MM.1S (cell line): ENCODE measurements around the gene CIBAR2.

Source experiments
- DNase-seq: peaks from one replicate; pipeline ENCODE4 v3.0.0-alpha.2; 2015
- H2AFZ ChIP-seq: fragments of 300-600 bp; sonication (generic); 2 replicates; pipeline ENCODE4 v1.6.0; 2016; ENCODE audit warnings: antibody characterized with exemption, low read length
- H3F3A ChIP-seq: fragments of 300-600 bp; sonication (generic); 2 replicates; pipeline ENCODE4 v1.6.1; 2016; ENCODE audit warnings: mild to moderate bottlenecking, antibody characterized with exemption, low read length, moderate library complexity, mixed read lengths; ENCODE audit not compliant: insufficient read depth
- H3K27ac ChIP-seq: fragments of 300-600 bp; sonication (generic); 2 replicates; pipeline ENCODE4 v1.5.1; 2016; ENCODE audit warnings: mild to moderate bottlenecking, low read length
- H3K27me3 ChIP-seq: fragments of 300-600 bp; sonication (generic); replicated peaks from 2 replicates; pipeline ENCODE4 v1.6.0; 2016; ENCODE audit warnings: low read length; ENCODE audit not compliant: insufficient read depth
- H3K36me3 ChIP-seq: fragments of 300-600 bp; sonication (generic); replicated peaks from 2 replicates; pipeline ENCODE4 v1.6.1; 2016; ENCODE audit warnings: mild to moderate bottlenecking, low read length, mixed read lengths; ENCODE audit not compliant: insufficient read depth
- H3K4me1 ChIP-seq: fragments of 300-600 bp; sonication (generic); 2 replicates; pipeline ENCODE4 v1.6.1; 2016; ENCODE audit warnings: low read length, mixed read lengths
- H3K4me2 ChIP-seq: fragments of 300-600 bp; sonication (generic); 2 replicates; pipeline ENCODE4 v1.6.0; 2016; ENCODE audit warnings: low read depth, low read length
- H3K4me3 ChIP-seq: fragments of 300-600 bp; sonication (generic); 2 replicates; pipeline ENCODE4 v1.5.1; 2016; ENCODE audit warnings: low read length, mixed read lengths
- H3K79me2 ChIP-seq: fragments of 300-600 bp; sonication (generic); 2 replicates; pipeline ENCODE4 v1.6.1; 2016; ENCODE audit warnings: mixed run types, low read length, mixed read lengths
- H3K9ac ChIP-seq: fragments of 300-600 bp; sonication (generic); 2 replicates; pipeline ENCODE4 v1.6.1; 2016; ENCODE audit warnings: low read length, mixed read lengths
- H3K9me2 ChIP-seq: fragments of 300-600 bp; sonication (generic); replicated peaks from 2 replicates; pipeline ENCODE4 v1.6.1; 2016; ENCODE audit warnings: mild to moderate bottlenecking, low read length, mixed read lengths; ENCODE audit not compliant: insufficient read depth
- H3K9me3 ChIP-seq: fragments of 300-600 bp; sonication (generic); replicated peaks from 2 replicates; pipeline ENCODE4 v1.6.1; 2016; ENCODE audit warnings: mild to moderate bottlenecking, low read length, mixed read lengths; ENCODE audit not compliant: insufficient read depth
- H4K20me1 ChIP-seq: fragments of 300-600 bp; sonication (generic); 2 replicates; pipeline ENCODE4 v1.6.1; 2016; ENCODE audit warnings: mild to moderate bottlenecking, low read length, moderate library complexity, mixed read lengths; ENCODE audit not compliant: insufficient read depth
- EZH2 ChIP-seq: fragments of 300-600 bp; sonication (generic); optimal IDR thresholded peaks from 2 replicates; pipeline ENCODE3; 2017; ENCODE audit warnings: low read depth, mild to moderate bottlenecking, antibody characterized with exemption, low read length, mixed read lengths
- EZH2phosphoT487 ChIP-seq: fragments of 300-600 bp; sonication (generic); IDR thresholded peaks from 2 replicates; pipeline ENCODE4 v1.6.1; 2018; ENCODE audit warnings: antibody characterized with exemption, low read length
- TF ChIP-seq, protein P1 (sequence below): fragments of 300-600 bp; sonication (generic); IDR thresholded peaks from 2 replicates; pipeline ENCODE4 v1.5.1; 2016; ENCODE audit warnings: antibody characterized with exemption, low read length, mixed read lengths

CIBAR2 gene

DNA sequence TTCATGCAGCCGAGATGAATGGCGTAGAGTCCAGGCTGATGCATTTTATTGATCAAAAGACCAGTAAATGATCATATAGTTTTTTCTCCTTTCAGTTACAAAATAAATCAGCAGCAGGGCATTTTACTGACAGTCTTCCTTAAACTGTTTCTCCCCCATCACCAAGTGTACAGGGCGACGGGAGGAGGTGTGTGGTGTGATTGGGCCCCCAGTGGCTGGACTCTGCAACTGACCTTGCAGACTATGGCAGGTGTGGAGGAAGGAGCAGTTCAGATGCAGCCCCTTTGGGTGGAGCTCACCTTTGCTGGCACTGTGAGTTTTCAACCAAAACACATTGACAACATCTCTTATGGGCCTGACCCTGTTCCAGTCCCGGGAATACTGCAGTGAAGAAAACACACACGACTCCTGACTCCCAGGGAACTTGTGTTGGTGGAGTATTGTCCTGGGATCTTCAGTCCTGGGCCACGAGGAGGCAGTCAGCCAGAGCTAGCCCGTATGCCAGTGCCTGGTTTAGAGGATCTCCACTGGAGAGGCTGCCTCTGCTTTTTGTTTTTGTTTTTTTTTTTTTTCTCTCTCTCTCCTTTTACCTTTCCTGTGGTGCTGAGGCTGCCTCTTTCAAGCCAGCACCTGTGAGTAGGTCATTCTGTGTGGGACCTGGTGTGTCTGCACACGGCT lies 54.9 kb downstream of the CIBAR2 start:
- H3K27me3 ChIP-seq: no peaks in the 10 kb centered on the region
- H3K79me2 ChIP-seq: no peaks in the 10 kb centered on the region
- H3K27ac ChIP-seq: no peak overlapping the region
- H4K20me1 ChIP-seq: no peaks in the 10 kb centered on the region
- H3K36me3 ChIP-seq: no peaks in the 10 kb centered on the region
- H3K9me3 ChIP-seq: no peaks in the 10 kb centered on the region
- no peak overlapping the region for H3K9ac ChIP-seq
- DNase-seq: no peak
- no peaks in the 10 kb centered on the region for H3F3A ChIP-seq
- no peaks in the 10 kb centered on the region for H3K9me2 ChIP-seq
- no peak for TF ChIP-seq EZH2phosphoT487
- TF ChIP-seq, protein P1, sequence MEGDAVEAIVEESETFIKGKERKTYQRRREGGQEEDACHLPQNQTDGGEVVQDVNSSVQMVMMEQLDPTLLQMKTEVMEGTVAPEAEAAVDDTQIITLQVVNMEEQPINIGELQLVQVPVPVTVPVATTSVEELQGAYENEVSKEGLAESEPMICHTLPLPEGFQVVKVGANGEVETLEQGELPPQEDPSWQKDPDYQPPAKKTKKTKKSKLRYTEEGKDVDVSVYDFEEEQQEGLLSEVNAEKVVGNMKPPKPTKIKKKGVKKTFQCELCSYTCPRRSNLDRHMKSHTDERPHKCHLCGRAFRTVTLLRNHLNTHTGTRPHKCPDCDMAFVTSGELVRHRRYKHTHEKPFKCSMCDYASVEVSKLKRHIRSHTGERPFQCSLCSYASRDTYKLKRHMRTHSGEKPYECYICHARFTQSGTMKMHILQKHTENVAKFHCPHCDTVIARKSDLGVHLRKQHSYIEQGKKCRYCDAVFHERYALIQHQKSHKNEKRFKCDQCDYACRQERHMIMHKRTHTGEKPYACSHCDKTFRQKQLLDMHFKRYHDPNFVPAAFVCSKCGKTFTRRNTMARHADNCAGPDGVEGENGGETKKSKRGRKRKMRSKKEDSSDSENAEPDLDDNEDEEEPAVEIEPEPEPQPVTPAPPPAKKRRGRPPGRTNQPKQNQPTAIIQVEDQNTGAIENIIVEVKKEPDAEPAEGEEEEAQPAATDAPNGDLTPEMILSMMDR: no peak
- TF ChIP-seq EZH2: no peak
- H3K4me3 ChIP-seq: no peak overlapping the region
- no peak overlapping the region for H3K4me2 ChIP-seq
- H2AFZ ChIP-seq: no peak overlapping the region
- no peaks in the 10 kb centered on the region for H3K4me1 ChIP-seq

DNA sequence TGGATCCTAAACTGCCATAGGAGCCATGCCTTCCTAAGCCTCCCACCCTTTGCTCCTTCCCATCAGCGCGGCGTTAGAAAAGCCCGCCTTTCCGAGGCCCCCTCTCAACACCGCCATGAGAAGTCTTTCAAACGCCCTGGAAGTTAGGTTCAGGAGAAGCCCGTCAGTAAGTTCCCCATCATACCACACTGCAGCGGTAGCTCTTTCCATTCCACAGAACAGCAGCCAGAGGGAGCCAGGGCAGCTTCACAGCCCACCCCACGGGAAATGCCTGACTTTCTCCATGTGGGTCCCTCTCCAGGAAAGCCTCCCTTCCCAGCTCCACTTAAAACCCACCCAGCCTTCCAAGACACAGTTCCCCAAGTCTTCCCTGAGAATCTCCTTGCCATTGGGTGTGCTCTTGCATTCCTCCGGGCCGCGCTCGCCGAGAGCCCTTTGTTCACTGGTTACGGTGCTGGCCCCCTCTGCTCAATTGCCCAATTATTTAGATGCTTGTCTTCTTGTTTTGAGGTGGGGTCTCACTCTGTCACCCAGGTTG lies 56.0 kb downstream of the CIBAR2 start:
- Histone ChIP-seq H3K4me2 (no peak overlapping the region), H3K36me3 (no peaks in the 10 kb centered on the region), H3K79me2 (no peaks in the 10 kb centered on the region), H3K4me3 (no peak overlapping the region), H3K27me3 (no peaks in the 10 kb centered on the region), H3K9me2 (no peaks in the 10 kb centered on the region), H3K9ac (no peak overlapping the region), H3K9me3 (no peaks in the 10 kb centered on the region), H3K4me1 (no peaks in the 10 kb centered on the region), H2AFZ (no peak overlapping the region), H4K20me1 (no peaks in the 10 kb centered on the region), H3K27ac (no peak overlapping the region), H3F3A (no peaks in the 10 kb centered on the region)
- TF ChIP-seq EZH2 (no peak), EZH2phosphoT487 (no peak)
- TF ChIP-seq, protein P1: no peak
- no peak for DNase-seq

- Histone ChIP-seq H3K4me2 (peak overlapping the region; percentile 4; the same call in 1 of the 2 replicates), H2AFZ (no peak overlapping the region), H3K79me2 (no peaks in the 10 kb centered on the region), H3K9me3 (no peaks in the 10 kb centered on the region), H3K9ac (no peak overlapping the region), H3K4me3 (no peak overlapping the region), H3K27ac (no peak overlapping the region), H3F3A (no peaks in the 10 kb centered on the region), H3K9me2 (no peaks in the 10 kb centered on the region), H3K36me3 (no peaks in the 10 kb centered on the region), H3K4me1 (no peaks in the 10 kb centered on the region), H4K20me1 (no peaks in the 10 kb centered on the region), H3K27me3 (no peaks in the 10 kb centered on the region)
- DNase-seq: peak; percentile 42
- TF ChIP-seq EZH2: no peak
- no peak for TF ChIP-seq EZH2phosphoT487
- TF ChIP-seq, protein P1: no peak
These were observed 56.6 kb downstream of the CIBAR2 start for GRCh38 chr16:85055493-85056210.
